HG03045 (cell line): Measurements from ENCODE around the gene TMEM87A.

Experiments used
- ATAC-seq: cut with Tn5 transposase; IDR thresholded peaks from one replicate; pipeline ENCODE4 v1.9.1; 2021; ENCODE audit warnings: mild to moderate bottlenecking, moderate library complexity; ENCODE audit not compliant: unreplicated experiment

The TMEM87A gene

GRCh38 chr15:42166225-42166940 lies 106.8 kb downstream of the TMEM87A start:
- ATAC-seq, result no peak

GRCh38 chr15:42165106-42165505 lies 108.1 kb downstream of the TMEM87A start:
- ATAC-seq, result no peak

- no peak for ATAC-seq
Observed at GRCh38 chr15:42163947-42164550, 109.2 kb downstream of the TMEM87A start.

GRCh38 chr15:42163291-42163690 lies 109.9 kb downstream of the TMEM87A start:
- ATAC-seq, result no peak
